Putamen (tissue), 1 donor: ENCODE measurements around the gene IQGAP3.
A peak's percentile ranks its signal among the peaks of the same experiment; 100 is the strongest.

Source experiments
- DNase-seq: peaks from one replicate; pipeline ENCODE4 v3.0.0-alpha.2; 2016; ENCODE audit warnings: low spot score

The IQGAP3 gene

GRCh38 chr1:156566436-156566835 lies 5.9 kb downstream of the IQGAP3 start:
- no peak for DNase-seq

GRCh38 chr1:156565519-156565918 lies 6.8 kb downstream of the IQGAP3 start:
- DNase-seq: no peak

- DNase-seq: no peak
Observed at GRCh38 chr1:156560585-156561163, 11.7 kb downstream of the IQGAP3 start.

- DNase-seq: no peak
Observed at GRCh38 chr1:156559797-156560385, 12.5 kb downstream of the IQGAP3 start.

- DNase-seq: no peak
Observed at GRCh38 chr1:156559086-156559796, 13.1 kb downstream of the IQGAP3 start.

- no peak for DNase-seq
Observed at GRCh38 chr1:156556354-156556753, 16.0 kb downstream of the IQGAP3 start.

GRCh38 chr1:156555715-156556114 lies 16.6 kb downstream of the IQGAP3 start:
- DNase-seq: no peak

GRCh38 chr1:156554971-156555370 lies 17.4 kb downstream of the IQGAP3 start:
- no peak for DNase-seq

- DNase-seq: no peak
Observed at GRCh38 chr1:156553860-156554485, 18.4 kb downstream of the IQGAP3 start.

GRCh38 chr1:156552937-156553336 lies 19.4 kb downstream of the IQGAP3 start:
- peak; percentile 22 for DNase-seq

- no peak for DNase-seq
Observed at GRCh38 chr1:156552518-156552917, 19.8 kb downstream of the IQGAP3 start.

GRCh38 chr1:156551869-156552268 lies 20.5 kb downstream of the IQGAP3 start:
- DNase-seq: no peak

GRCh38 chr1:156551066-156551643 lies 21.2 kb downstream of the IQGAP3 start:
- DNase-seq: no peak

- DNase-seq: no peak
Observed at GRCh38 chr1:156550346-156550745, 22.0 kb downstream of the IQGAP3 start.

GRCh38 chr1:156549831-156550230 lies 22.5 kb downstream of the IQGAP3 start:
- no peak for DNase-seq

- DNase-seq: no peak
Observed at GRCh38 chr1:156549390-156549789, 23.0 kb downstream of the IQGAP3 start.

GRCh38 chr1:156547982-156548381 lies 24.4 kb downstream of the IQGAP3 start:
- DNase-seq: no peak

GRCh38 chr1:156547434-156547833 lies 24.9 kb downstream of the IQGAP3 start:
- no peak for DNase-seq

- DNase-seq: no peak
Observed at GRCh38 chr1:156546267-156546666, 26.1 kb downstream of the IQGAP3 start.

GRCh38 chr1:156544592-156545102 lies 27.7 kb downstream of the IQGAP3 start:
- peak; percentile 12 for DNase-seq

- no peak for DNase-seq
Observed at GRCh38 chr1:156543066-156543465, 29.3 kb downstream of the IQGAP3 start.

- DNase-seq: no peak
Observed at GRCh38 chr1:156540955-156541354, 31.4 kb downstream of the IQGAP3 start.
